Prostate gland (tissue), 2 donors: ENCODE measurements around the gene IDUA. TPM values are rescaled to one million over a fixed set of nuclear protein-coding genes. Genes with fewer than 3 reads are reported as not detected.

Experiments
- DNase-seq: peaks from one replicate; pipeline ENCODE4 v3.0.0-alpha.2; 2019; ENCODE audit warnings: low spot score
- H3K27ac ChIP-seq, 2 donors: fragments of 200-600 bp; sonication (generic); 2 replicates each; pipeline ENCODE4 v1.5.1; 2017 to 2019
- H3K27me3 ChIP-seq: fragments of 200-600 bp; sonication (generic); replicated peaks from 2 replicates; pipeline ENCODE4 v1.5.1; 2019; ENCODE audit not compliant: insufficient read depth
- H3K36me3 ChIP-seq, 2 donors: fragments of 200-600 bp; sonication (generic); 1 replicate in 1 of 2; 2 replicates in 1 of 2; pipeline versions ENCODE4 v1.5.1 to v1.8.1; 2017 to 2019
- H3K4me1 ChIP-seq: fragments of 200-600 bp; sonication (generic); replicated peaks from 2 replicates; pipeline ENCODE4 v1.5.1; 2019
- H3K4me3 ChIP-seq, 2 donors: fragments of 200-600 bp; sonication (generic); 2 replicates each; pipeline ENCODE4 v1.5.1; 2017 to 2019
- H3K9me3 ChIP-seq: fragments of 200-600 bp; sonication (generic); 2 replicates; pipeline ENCODE4 v1.5.1; 2017
- CTCF ChIP-seq, 4 experiments: fragments of 200-600 bp in 2 of 4; fragments of 450-650 bp in 2 of 4; sonication (generic) in 2 of 4; IDR thresholded peaks; 1 replicate in 3 of 4; 2 replicates in 1 of 4; pipeline ENCODE4 v1.5.1; 2016 to 2019; ENCODE audit warnings: antibody characterized with exemption in 4 of 4, mild to moderate bottlenecking in 2 of 4, moderate library complexity in 2 of 4
- POLR2A ChIP-seq: fragments of 450-650 bp; IDR thresholded peaks from one replicate; pipeline ENCODE4 v1.6.1; 2016; ENCODE audit warnings: antibody characterized with exemption, mild to moderate bottlenecking
- POLR2AphosphoS5 ChIP-seq: sonication (generic); formaldehyde crosslinking; IDR thresholded peaks from one replicate; pipeline ENCODE4 v1.6.1; 2017; ENCODE audit warnings: antibody characterized with exemption
- WGBS: methylation state at CpG from one replicate; pipeline ENCODE4 v1.1.5; 2018; 5-methylcytosine and 5-hydroxymethylcytosine counted together
- intact Hi-C: fragments of 100-400 bp; cut with DNase I; formaldehyde crosslinking; loops from one replicate; pipeline ENCODE4 v1.14.2; 2022
- total RNA-seq, 2 donors: library from RNA; depleted of rRNA; stranded (reverse); fragments of >200 nt; gene quantifications; one replicate each; pipeline ENCODE4 v1.1.0, GENCODE V29; 2016

Gene IDUA
- total RNA-seq, 2 donors from 2014 or later = 53.6 to 56.8 TPM

- H3K9me3 ChIP-seq = no peaks in the 10 kb centered on the region
- H3K36me3 ChIP-seq = no peaks in the 10 kb centered on the region
- TF ChIP-seq CTCF (IDR thresholded peaks at IDR 0.05) (no peak), POLR2AphosphoS5 (no peak)
These were observed 41.0 kb downstream of the IDUA start for GRCh38 chr4:1027915-1028238.

DNA sequence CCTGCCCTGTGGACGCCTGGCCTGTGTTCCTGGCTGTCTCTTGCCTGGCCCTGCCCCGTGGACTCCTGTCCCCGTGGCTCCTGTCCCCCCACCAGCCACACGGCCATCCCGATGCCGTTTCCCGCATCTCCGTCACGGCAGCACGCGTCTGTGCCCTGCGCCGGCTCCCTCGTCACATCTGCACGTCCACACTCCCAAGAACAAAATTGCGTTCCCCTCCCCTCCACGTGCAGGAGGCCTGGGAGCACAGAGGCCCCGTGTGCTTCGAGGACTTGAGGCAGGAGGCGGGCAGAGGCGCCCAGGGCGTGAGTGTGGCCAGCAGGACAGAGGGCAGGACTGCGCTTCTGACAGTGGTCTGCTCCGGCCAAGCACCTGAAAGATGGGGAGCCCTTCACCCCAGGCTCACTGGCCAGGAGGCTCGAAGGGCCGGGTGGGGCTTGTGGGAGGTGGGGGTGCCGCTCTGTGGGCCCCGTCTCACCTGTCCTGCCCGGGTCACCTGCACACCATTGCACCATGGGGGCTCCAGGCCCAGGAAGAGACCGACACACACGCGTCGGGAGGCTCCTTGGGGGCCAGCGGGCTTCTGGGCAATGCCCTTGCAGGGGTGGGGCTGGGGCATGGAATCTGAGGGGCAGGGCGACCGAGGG, 41.9 kb downstream of the IDUA start:
- WGBS = 77% methylated on average over 33 of the region's 36 CpGs
- H3K4me3 ChIP-seq = no peak overlapping the region
- H3K4me1 ChIP-seq = no peaks in the 10 kb centered on the region
- H3K27ac ChIP-seq = no peak overlapping the region
- DNase-seq = no peak
- TF ChIP-seq POLR2AphosphoS5 (no peak), CTCF (IDR thresholded peaks at IDR 0.05) (no peak), POLR2A (no peak)
- no peaks in the 10 kb centered on the region for H3K9me3 ChIP-seq
- H3K27me3 ChIP-seq = no peaks in the 10 kb centered on the region
- intact Hi-C loops = no loop called here
- H3K36me3 ChIP-seq = no peaks in the 10 kb centered on the region

More at GRCh38 chr4:1027915-1028238, 41.0 kb downstream of the IDUA start:
- Histone ChIP-seq H3K4me1 (no peaks in the 10 kb centered on the region), H3K27me3 (no peaks in the 10 kb centered on the region), H3K27ac (no peak overlapping the region), H3K4me3 (no peak overlapping the region)
- 72% methylated on average over 9 of the region's 9 CpGs for WGBS
- intact Hi-C loops = no loop called here
- no peak for DNase-seq

- Histone ChIP-seq H3K27ac (no peak overlapping the region), H3K36me3 (no peaks in the 10 kb centered on the region), H3K4me3 (no peak overlapping the region), H3K9me3 (no peaks in the 10 kb centered on the region), H3K27me3 (no peaks in the 10 kb centered on the region), H3K4me1 (no peaks in the 10 kb centered on the region)
- no peak for DNase-seq
- TF ChIP-seq CTCF (IDR thresholded peaks at IDR 0.05) = no peak
- no peak for TF ChIP-seq POLR2A
- no peak for TF ChIP-seq POLR2AphosphoS5
- WGBS = 57% methylated on average over 16 of the region's 17 CpGs
- intact Hi-C loops = no loop called here
These were observed 42.7 kb downstream of the IDUA start for GRCh38 chr4:1029529-1029928.

GRCh38 chr4:1030031-1030430, 43.2 kb downstream of the IDUA start:
- no peak for DNase-seq
- no peaks in the 10 kb centered on the region for H3K27me3 ChIP-seq

More at GRCh38 chr4:1030031-1030430, 43.2 kb downstream of the IDUA start:
- WGBS = 61% methylated on average over 12 of the region's 12 CpGs
- Histone ChIP-seq H3K9me3 (no peaks in the 10 kb centered on the region), H3K4me1 (no peaks in the 10 kb centered on the region), H3K27ac (no peak overlapping the region), H3K36me3 (no peaks in the 10 kb centered on the region), H3K4me3 (no peak overlapping the region)
- TF ChIP-seq POLR2AphosphoS5 (no peak), CTCF (IDR thresholded peaks at IDR 0.05) (no peak), POLR2A (no peak)
- intact Hi-C loops = no loop called here
